CD14-positive monocyte (primary cell): ENCODE data around the gene ETAA1. TPM values are rescaled to one million over a fixed set of nuclear protein-coding genes. Genes with fewer than 3 reads are reported as not detected.

ENCODE experiments used
- DNase-seq, 3 donors: peaks; one replicate each; pipeline ENCODE4 v3.0.0-alpha.2; 2011 to 2022
- H2AFZ ChIP-seq: 2 replicates; pipeline ENCODE4 v1.6.0; 2012; ENCODE audit warnings: mild to moderate bottlenecking, low read depth, low read length, inconsistent platforms; ENCODE audit not compliant: insufficient read depth, poor library complexity, severe bottlenecking
- H3K27ac ChIP-seq, 2 donors: 1 replicate in 1 of 2; 2 replicates in 1 of 2; pipeline ENCODE4 v1.5.1; 2012 to 2013; ENCODE audit warnings: low read length in 2 of 2, control low read depth in 1 of 2, inconsistent platforms in 1 of 2, low read depth in 1 of 2, mild to moderate bottlenecking in 1 of 2
- H3K27me3 ChIP-seq, 2 donors: one replicate each; pipeline versions ENCODE4 v1.6.0 to v1.6.1; 2011 to 2013; ENCODE audit warnings: low read length in 2 of 2; ENCODE audit not compliant: control insufficient read depth in 2 of 2, insufficient read depth in 2 of 2
- H3K36me3 ChIP-seq, 2 donors: replicated peaks in 1 of 2; 1 replicate in 1 of 2; 2 replicates in 1 of 2; pipeline versions ENCODE4 v1.5.1 to v1.6.1; 2012 to 2013; ENCODE audit warnings: low read length in 2 of 2, control low read depth in 1 of 2, inconsistent platforms in 1 of 2, mild to moderate bottlenecking in 1 of 2; ENCODE audit not compliant: insufficient read depth in 2 of 2, control insufficient read depth in 1 of 2
- H3K4me1 ChIP-seq, 2 donors: 1 replicate in 1 of 2; 2 replicates in 1 of 2; pipeline versions ENCODE4 v1.5.1 to v1.6.1; 2012 to 2013; ENCODE audit warnings: low read length in 2 of 2, control low read depth in 1 of 2, inconsistent platforms in 1 of 2, mild to moderate bottlenecking in 1 of 2, moderate library complexity in 1 of 2; ENCODE audit not compliant: insufficient read depth in 2 of 2, control insufficient read depth in 1 of 2
- H3K4me2 ChIP-seq: replicated peaks from 2 replicates; pipeline ENCODE3; 2012; ENCODE audit warnings: low read length, moderate library complexity, mild to moderate bottlenecking; ENCODE audit not compliant: poor library complexity, severe bottlenecking; ENCODE audit errors: extremely low read depth
- H3K4me3 ChIP-seq, 3 experiments: fragments of 200-600 bp in 1 of 3; sonication (generic) in 1 of 3; replicated peaks in 1 of 3; 1 replicate in 2 of 3; 2 replicates in 1 of 3; pipeline ENCODE4 v1.5.1; 2011 to 2013; ENCODE audit warnings: low read length in 3 of 3, mild to moderate bottlenecking in 3 of 3, control low read depth in 2 of 3, low read depth in 2 of 3, inconsistent platforms in 1 of 3, moderate library complexity in 1 of 3
- H3K79me2 ChIP-seq: 2 replicates; pipeline ENCODE4 v1.6.0; 2012; ENCODE audit warnings: mild to moderate bottlenecking, control low read depth, inconsistent platforms, low read length, moderate library complexity; ENCODE audit not compliant: insufficient read depth
- H3K9ac ChIP-seq: 2 replicates; pipeline ENCODE4 v1.6.0; 2017; ENCODE audit warnings: low read length, mild to moderate bottlenecking; ENCODE audit not compliant: insufficient read depth, poor library complexity, severe bottlenecking
- H3K9me3 ChIP-seq, 2 donors: replicated peaks in 1 of 2; 1 replicate in 1 of 2; 2 replicates in 1 of 2; pipeline versions ENCODE4 v1.5.1 to v1.6.1; 2012 to 2013; ENCODE audit warnings: low read length in 2 of 2, control low read depth in 1 of 2; ENCODE audit not compliant: control insufficient read depth in 1 of 2, insufficient read depth in 1 of 2
- H4K20me1 ChIP-seq: 2 replicates; pipeline ENCODE4 v1.6.0; 2012; ENCODE audit warnings: mild to moderate bottlenecking, low read length, control low read depth, moderate library complexity; ENCODE audit not compliant: insufficient read depth
- H3K27ac Mint-ChIP-seq, 7 donors: one replicate each; pipeline ENCODE4 v1.8.0; 2020; ENCODE audit warnings: mild to moderate bottlenecking in 7 of 7, mixed read lengths in 7 of 7, moderate library complexity in 6 of 7, inconsistent platforms in 2 of 7
- H3K27me3 Mint-ChIP-seq, 3 donors: one replicate each; pipeline ENCODE4 v1.8.0; 2021 to 2022; ENCODE audit warnings: low read depth in 3 of 3, mild to moderate bottlenecking in 3 of 3, mixed read lengths in 3 of 3, moderate library complexity in 3 of 3, inconsistent platforms in 1 of 3
- H3K36me3 Mint-ChIP-seq, 2 donors: one replicate each; pipeline ENCODE4 v1.8.0; 2020; ENCODE audit warnings: mixed read lengths in 2 of 2, inconsistent platforms in 1 of 2, mild to moderate bottlenecking in 1 of 2
- H3K4me1 Mint-ChIP-seq: one replicate; pipeline ENCODE4 v1.8.0; 2020; ENCODE audit warnings: mild to moderate bottlenecking, mixed read lengths
- H3K4me3 Mint-ChIP-seq, 2 donors: one replicate each; pipeline ENCODE4 v1.8.0; 2020; ENCODE audit warnings: mild to moderate bottlenecking in 2 of 2, mixed read lengths in 2 of 2, moderate library complexity in 1 of 2
- H3K9me3 Mint-ChIP-seq, 7 donors: one replicate each; pipeline ENCODE4 v1.8.0; 2020 to 2022; ENCODE audit warnings: mixed read lengths in 7 of 7, mild to moderate bottlenecking in 6 of 7, moderate library complexity in 6 of 7, inconsistent platforms in 2 of 7
- CTCF ChIP-seq: fragments of 200-600 bp; IDR thresholded peaks from one replicate; pipeline ENCODE4 v1.8.0; 2022; ENCODE audit warnings: antibody characterized with exemption, mild to moderate bottlenecking
- WGBS: methylation state at CpG from one replicate; pipeline ENCODE4 v1.1.5; 2013; ENCODE audit warnings: missing lambda C conversion rate; ENCODE audit not compliant: insufficient coverage; 5-methylcytosine and 5-hydroxymethylcytosine counted together
- intact Hi-C, 2 donors: fragments of 100-400 bp; cut with micrococcal nuclease; formaldehyde crosslinking; loops; one replicate each; pipeline versions ENCODE4 v1.15.0 to v1.15.1; 2023
- polyA plus RNA-seq, 3 donors: library from polyadenylated mRNA; depleted of rRNA in 1 of 3; unstranded in 2 of 3; stranded (reverse) in 1 of 3; fragments of 300-500 nt in 2 of 3; fragments of >200 nt in 1 of 3; fragmentation: Illumina TruSeq in 2 of 3; gene quantifications; 1 replicate in 2 of 3; 2 replicates in 1 of 3; pipeline ENCODE4 v1.2.3, GENCODE V29; 2012 to 2021

ETAA1 gene
- polyA plus RNA-seq, 3 donors, result 0.78 to 2.8 (median 1.7) TPM

GRCh38 chr2:67389286-67389685 lies 7.8 kb upstream of the ETAA1 start:
- Mint-ChIP-seq H3K4me3 (no peak overlapping the region), H3K4me1 (peaks cover 3% of the 10 kb centered on the region), H3K27me3 (peaks cover 1 to 2% (median 2%) of the 10 kb centered on the region in 3 donors), H3K27ac (no peak overlapping the region), H3K36me3 (no peaks in the 10 kb centered on the region), H3K9me3 (peaks cover 0 to 2% (median 0%) of the 10 kb centered on the region in 7 donors)
- no peaks in the 10 kb centered on the region for H3K9me3 ChIP-seq
- no peak overlapping the region for H3K9ac ChIP-seq
- DNase-seq, result no peak
- no peak overlapping the region for H3K4me3 ChIP-seq
- no peaks in the 10 kb centered on the region for H4K20me1 ChIP-seq
- peaks cover 0 to 2% of the 10 kb centered on the region in 2 donors for H3K4me1 ChIP-seq
- no peak overlapping the region for H3K4me2 ChIP-seq
- no peaks in the 10 kb centered on the region for H3K27me3 ChIP-seq
- H2AFZ ChIP-seq, result no peak overlapping the region
- WGBS, result no CpG with 5 or more reads among the region's 2 CpGs
- no peak for TF ChIP-seq CTCF
- H3K79me2 ChIP-seq, result no peaks in the 10 kb centered on the region
- no peak overlapping the region for H3K27ac ChIP-seq
- intact Hi-C loops, result no loop called here
- H3K36me3 ChIP-seq, result no peaks in the 10 kb centered on the region

- Histone ChIP-seq H3K4me2 (no peak overlapping the region), H4K20me1 (no peaks in the 10 kb centered on the region), H3K4me3 (no peak overlapping the region), H3K9ac (no peak overlapping the region), H3K79me2 (no peaks in the 10 kb centered on the region), H3K4me1 (no peaks in the 10 kb centered on the region), H3K27ac (no peak overlapping the region), H3K9me3 (no peaks in the 10 kb centered on the region), H2AFZ (no peak overlapping the region), H3K27me3 (no peaks in the 10 kb centered on the region), H3K36me3 (no peaks in the 10 kb centered on the region)
- DNase-seq, result no peak
- Mint-ChIP-seq H3K9me3 (peaks cover 0 to 2% (median 0%) of the 10 kb centered on the region in 7 donors), H3K27me3 (peaks cover 1 to 2% (median 2%) of the 10 kb centered on the region in 3 donors), H3K4me3 (no peak overlapping the region), H3K4me1 (no peaks in the 10 kb centered on the region), H3K36me3 (no peaks in the 10 kb centered on the region), H3K27ac (no peak overlapping the region)
- no peak for TF ChIP-seq CTCF
- intact Hi-C loops, result no loop called here
Measured at GRCh38 chr2:67389788-67390187, 7.3 kb upstream of the ETAA1 start.
